ENCODE data around the gene PDIA2. TPM values are rescaled to one million over a fixed set of nuclear protein-coding genes. Genes with fewer than 3 reads are reported as not detected.

The PDIA2 gene
- total RNA-seq, 2 experiments from 2014 or later, result not detected

- H3K27me3 ChIP-seq (ENCODE audit: control insufficient read depth in 1 of 2, insufficient read depth in 2 of 2, low read length in 2 of 2), result no peaks in the 10 kb centered on the region
- H3K36me3 ChIP-seq (ENCODE audit: insufficient read depth, low read length), result peaks cover 24% of the 10 kb centered on the region
- H3K4me1 ChIP-seq (ENCODE audit: insufficient read depth, low read length), result peaks cover 2% of the 10 kb centered on the region
- DNase-seq (no peak), ATAC-seq (ENCODE audit: poor library complexity) (no peak)
- H3K27ac ChIP-seq (ENCODE audit: low read depth in 1 of 2, low read length in 2 of 2), result no peak overlapping the region
- intact Hi-C loops (cut with DNase I, micrococcal nuclease), result no loop called here
- Mint-ChIP-seq H3K36me3 (ENCODE audit: low read depth) (peaks cover 37% of the 10 kb centered on the region), H3K4me3 (no peak overlapping the region), H3K27me3 (no peaks in the 10 kb centered on the region), H3K27ac (no peak overlapping the region), H3K9me3 (no peaks in the 10 kb centered on the region), H3K4me1 (ENCODE audit: low read depth) (peaks cover 7% of the 10 kb centered on the region)
- POLR2A ChIA-PET, result no interaction called here
- no peaks in the 10 kb centered on the region for H3K9me3 ChIP-seq (ENCODE audit: control insufficient read depth in 1 of 2, insufficient read depth in 1 of 2, low read length in 2 of 2)
- CTCF ChIA-PET, result no interaction called here
- H3K4me3 ChIP-seq (ENCODE audit: low read length), result no peak overlapping the region
- TF ChIP-seq, protein P1, sequence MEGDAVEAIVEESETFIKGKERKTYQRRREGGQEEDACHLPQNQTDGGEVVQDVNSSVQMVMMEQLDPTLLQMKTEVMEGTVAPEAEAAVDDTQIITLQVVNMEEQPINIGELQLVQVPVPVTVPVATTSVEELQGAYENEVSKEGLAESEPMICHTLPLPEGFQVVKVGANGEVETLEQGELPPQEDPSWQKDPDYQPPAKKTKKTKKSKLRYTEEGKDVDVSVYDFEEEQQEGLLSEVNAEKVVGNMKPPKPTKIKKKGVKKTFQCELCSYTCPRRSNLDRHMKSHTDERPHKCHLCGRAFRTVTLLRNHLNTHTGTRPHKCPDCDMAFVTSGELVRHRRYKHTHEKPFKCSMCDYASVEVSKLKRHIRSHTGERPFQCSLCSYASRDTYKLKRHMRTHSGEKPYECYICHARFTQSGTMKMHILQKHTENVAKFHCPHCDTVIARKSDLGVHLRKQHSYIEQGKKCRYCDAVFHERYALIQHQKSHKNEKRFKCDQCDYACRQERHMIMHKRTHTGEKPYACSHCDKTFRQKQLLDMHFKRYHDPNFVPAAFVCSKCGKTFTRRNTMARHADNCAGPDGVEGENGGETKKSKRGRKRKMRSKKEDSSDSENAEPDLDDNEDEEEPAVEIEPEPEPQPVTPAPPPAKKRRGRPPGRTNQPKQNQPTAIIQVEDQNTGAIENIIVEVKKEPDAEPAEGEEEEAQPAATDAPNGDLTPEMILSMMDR (IDR thresholded peaks at IDR 0.05), result no peak
Measured at GRCh38 chr16:259814-260253, 23.1 kb upstream of the PDIA2 start.

DNA sequence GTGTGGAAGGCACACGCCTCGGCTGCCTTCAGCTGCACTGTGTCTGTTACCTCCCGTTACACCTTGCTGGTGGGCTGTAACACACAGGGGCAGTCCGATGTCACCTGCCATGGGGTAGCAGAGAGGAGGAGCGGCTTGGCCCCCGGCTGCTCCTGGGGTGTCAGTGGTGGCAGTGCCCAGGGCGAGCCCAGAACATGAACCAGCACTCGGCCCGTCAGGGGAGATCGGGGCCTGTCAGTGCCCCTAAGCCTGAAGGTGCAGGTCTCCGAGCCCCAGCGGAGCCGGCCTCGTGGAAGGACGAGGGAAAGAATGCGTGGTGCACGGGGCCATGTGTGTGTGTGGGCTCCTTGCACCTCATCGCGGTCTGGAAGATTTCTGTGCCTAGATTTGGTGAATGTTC is 22.6 kb upstream of the PDIA2 start:
- Histone ChIP-seq H3K4me1 (ENCODE audit: insufficient read depth, low read length) (peaks cover 2% of the 10 kb centered on the region), H3K9me3 (ENCODE audit: control insufficient read depth in 1 of 2, insufficient read depth in 1 of 2, low read length in 2 of 2) (no peaks in the 10 kb centered on the region), H3K4me3 (ENCODE audit: low read length) (no peak overlapping the region), H3K36me3 (ENCODE audit: insufficient read depth, low read length) (peaks cover 26% of the 10 kb centered on the region), H3K27ac (ENCODE audit: low read depth in 1 of 2, low read length in 2 of 2) (no peak overlapping the region), H3K27me3 (ENCODE audit: control insufficient read depth in 1 of 2, insufficient read depth in 2 of 2, low read length in 2 of 2) (no peaks in the 10 kb centered on the region)
- Mint-ChIP-seq H3K27me3 (no peaks in the 10 kb centered on the region), H3K9me3 (no peaks in the 10 kb centered on the region), H3K36me3 (ENCODE audit: low read depth) (peaks cover 37% of the 10 kb centered on the region), H3K4me1 (ENCODE audit: low read depth) (peaks cover 7% of the 10 kb centered on the region), H3K27ac (no peak overlapping the region), H3K4me3 (no peak overlapping the region)
- intact Hi-C loops (cut with DNase I, micrococcal nuclease), result no loop called here
- DNase-seq, result no peak
- TF ChIP-seq, protein P1 (IDR thresholded peaks at IDR 0.05), result no peak
- ChIA-PET POLR2A (no interaction called here), CTCF (no interaction called here)
- ATAC-seq (ENCODE audit: poor library complexity), result no peak

- Mint-ChIP-seq H3K27me3 (no peaks in the 10 kb centered on the region), H3K27ac (no peak overlapping the region), H3K9me3 (no peaks in the 10 kb centered on the region), H3K4me1 (ENCODE audit: low read depth) (peaks cover 2% of the 10 kb centered on the region), H3K36me3 (ENCODE audit: low read depth) (peaks cover 35% of the 10 kb centered on the region), H3K4me3 (no peak overlapping the region)
- ChIA-PET POLR2A (no interaction called here), CTCF (no interaction called here)
- intact Hi-C loops (cut with DNase I, micrococcal nuclease), result no loop called here
- Histone ChIP-seq H3K4me1 (ENCODE audit: insufficient read depth, low read length) (peaks cover 7% of the 10 kb centered on the region), H3K9me3 (ENCODE audit: control insufficient read depth in 1 of 2, insufficient read depth in 1 of 2, low read length in 2 of 2) (no peaks in the 10 kb centered on the region), H3K4me3 (ENCODE audit: low read length) (no peak overlapping the region), H3K27ac (ENCODE audit: low read depth in 1 of 2, low read length in 2 of 2) (no peak overlapping the region), H3K36me3 (ENCODE audit: insufficient read depth, low read length) (peaks cover 26% of the 10 kb centered on the region), H3K27me3 (ENCODE audit: control insufficient read depth in 1 of 2, insufficient read depth in 2 of 2, low read length in 2 of 2) (no peaks in the 10 kb centered on the region)
- TF ChIP-seq, protein P1 (IDR thresholded peaks at IDR 0.05), result no peak
- DNase-seq, result no peak
- ATAC-seq (ENCODE audit: poor library complexity), result no peak
Measured at GRCh38 chr16:261031-261691, 21.8 kb upstream of the PDIA2 start.

Measured in CD4-positive, alpha-beta T cell (primary cell).